B cell (primary cell): ENCODE measurements around the gene CDH2.

ENCODE experiments used
- CTCF ChIP-seq: fragments of 200-600 bp; IDR thresholded peaks from one replicate; pipeline ENCODE4 v1.8.0; 2022; ENCODE audit warnings: antibody characterized with exemption, mild to moderate bottlenecking
- EZH2 ChIP-seq: IDR thresholded peaks from 2 replicates; pipeline ENCODE4 v1.6.1; 2012; ENCODE audit warnings: borderline replicate concordance, low read depth, mild to moderate bottlenecking, moderate library complexity, low read length; ENCODE audit not compliant: insufficient read depth, poor library complexity, severe bottlenecking

DNA sequence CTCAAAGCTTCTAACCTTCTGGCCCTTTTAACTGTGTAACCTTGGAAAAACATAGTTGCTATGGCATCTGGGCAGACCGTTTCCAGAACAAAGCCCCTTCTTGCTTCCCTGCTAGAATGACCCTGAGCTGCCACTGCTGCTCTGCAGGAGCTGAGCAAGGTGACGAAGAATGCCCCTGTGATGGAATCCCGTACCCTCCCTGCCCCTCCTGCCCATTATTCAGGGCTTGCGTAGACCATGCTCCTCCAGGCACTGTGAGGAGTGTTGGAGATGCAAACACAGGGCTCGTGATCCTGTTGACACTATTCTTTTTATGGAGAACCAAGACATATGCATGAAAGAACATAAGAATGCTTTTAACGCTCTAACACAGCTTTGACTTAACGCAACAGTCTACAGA, 191.1 kb downstream of the CDH2 start:
- TF ChIP-seq CTCF (no peak), EZH2 (no peak)
